ENCODE measurements around the gene LRRC18.

LRRC18 gene

GRCh38 chr10:48946332-48946731 is 6.7 kb upstream of the LRRC18 start:
- DNase-seq (ENCODE audit: low read depth): no peak

- DNase-seq (ENCODE audit: low read depth): no peak
Measured at GRCh38 chr10:48945441-48946130, 5.9 kb upstream of the LRRC18 start.

GRCh38 chr10:48944171-48944570 is 4.5 kb upstream of the LRRC18 start:
- no peak for DNase-seq (ENCODE audit: low read depth)

GRCh38 chr10:48943096-48943495 is 3.5 kb upstream of the LRRC18 start:
- no peak for DNase-seq (ENCODE audit: low read depth)

- no peak for DNase-seq (ENCODE audit: low read depth)
Measured at GRCh38 chr10:48941427-48942075, 1.9 kb upstream of the LRRC18 start.

GRCh38 chr10:48940958-48941357 is 1.3 kb upstream of the LRRC18 start:
- no peak for DNase-seq (ENCODE audit: low read depth)

GRCh38 chr10:48940372-48940771 is 732 bp upstream of the LRRC18 start:
- DNase-seq (ENCODE audit: low read depth): no peak

GRCh38 chr10:48938990-48939536 is 577 bp downstream of the LRRC18 start:
- no peak for DNase-seq (ENCODE audit: low read depth)

- DNase-seq (ENCODE audit: low read depth): no peak
Measured at GRCh38 chr10:48938281-48938680, 1.4 kb downstream of the LRRC18 start.

GRCh38 chr10:48937796-48938195 is 1.8 kb downstream of the LRRC18 start:
- DNase-seq (ENCODE audit: low read depth): no peak

GRCh38 chr10:48935577-48935976 is 4.1 kb downstream of the LRRC18 start:
- DNase-seq (ENCODE audit: low read depth): no peak

GRCh38 chr10:48934672-48935501 is 4.8 kb downstream of the LRRC18 start:
- no peak for DNase-seq (ENCODE audit: low read depth)

- DNase-seq (ENCODE audit: low read depth): no peak
Measured at GRCh38 chr10:48932831-48933664, 6.6 kb downstream of the LRRC18 start.

GRCh38 chr10:48931188-48931587 is 8.5 kb downstream of the LRRC18 start:
- DNase-seq (ENCODE audit: low read depth): no peak

- no peak for DNase-seq (ENCODE audit: low read depth)
Measured at GRCh38 chr10:48929413-48929990, 10.1 kb downstream of the LRRC18 start.

- DNase-seq (ENCODE audit: low read depth): no peak
Measured at GRCh38 chr10:48926764-48927540, 12.7 kb downstream of the LRRC18 start.

- no peak for DNase-seq (ENCODE audit: low read depth)
Measured at GRCh38 chr10:48926255-48926654, 13.4 kb downstream of the LRRC18 start.

GRCh38 chr10:48924988-48925387 is 14.7 kb downstream of the LRRC18 start:
- no peak for DNase-seq (ENCODE audit: low read depth)

GRCh38 chr10:48923748-48924147 is 15.9 kb downstream of the LRRC18 start:
- no peak for DNase-seq (ENCODE audit: low read depth)

GRCh38 chr10:48913674-48914073 is 26.0 kb downstream of the LRRC18 start:
- no peak for DNase-seq (ENCODE audit: low read depth)

GRCh38 chr10:48910548-48910947 is 29.1 kb downstream of the LRRC18 start:
- no peak for DNase-seq (ENCODE audit: low read depth)

Measured in stromal cell of bone marrow (primary cell).